IMR-90 (cell line): Measurements from ENCODE around the gene ZNF385B. TPM values are rescaled to one million over a fixed set of nuclear protein-coding genes. Genes with fewer than 3 reads are reported as not detected.
A peak's percentile ranks its signal among the peaks of the same experiment; 100 is the strongest.

Source experiments
- ATAC-seq: fragments of 200-7000 bp; cut with Tn5 transposase; 2 replicates; pipeline ENCODE4 v1.9.1; 2020; ENCODE audit warnings: low read depth, mild to moderate bottlenecking, moderate library complexity
- BruUV-seq: library from RNA; stranded (reverse); fragments of 400-500 nt; replicated peaks from 2 replicates; lab custom pipeline; 2021; lab: Mats Ljungman, UMichigan
- CTCF ChIA-PET: fragments of 300-600 bp; formaldehyde crosslinking; extraction: SDS; loops from one replicate; lab custom pipeline; 2021; ENCODE audit warnings: antibody characterized with exemption; lab: Yijun Ruan, JAX
- POLR2A ChIA-PET: fragments of 300-600 bp; sonication (Branson Sonifier 250); formaldehyde crosslinking; loops from one replicate; lab custom pipeline; 2022; ENCODE audit warnings: antibody characterized with exemption; ENCODE audit not compliant: unreplicated experiment; lab: Charles Lee
- DNase-seq: peaks from one replicate; pipeline ENCODE4 v3.0.0; 2013
- H2AFZ ChIP-seq: replicated peaks from 2 replicates; pipeline ENCODE3; 2013; ENCODE audit warnings: low read length, mild to moderate bottlenecking; ENCODE audit not compliant: poor library complexity
- H2AK5ac ChIP-seq: 2 replicates; pipeline ENCODE4 v1.6.1; 2013; ENCODE audit warnings: low read depth, low read length, inconsistent platforms
- H2AK9ac ChIP-seq: replicated peaks from 2 replicates; pipeline ENCODE3; 2013; ENCODE audit warnings: mild to moderate bottlenecking, low read depth, low read length, moderate library complexity; ENCODE audit not compliant: poor library complexity
- H2BK120ac ChIP-seq: 2 replicates; pipeline ENCODE4 v1.6.1; 2013; ENCODE audit warnings: low read depth, low read length, inconsistent platforms
- H2BK15ac ChIP-seq: 3 replicates; pipeline ENCODE4 v1.6.1; 2013; ENCODE audit warnings: low read depth, low read length, inconsistent platforms
- H2BK20ac ChIP-seq: 2 replicates; pipeline ENCODE4 v1.6.1; 2013; ENCODE audit warnings: low read depth, mild to moderate bottlenecking, inconsistent platforms, low read length, moderate library complexity
- H2BK5ac ChIP-seq: 2 replicates; pipeline ENCODE4 v1.6.1; 2013; ENCODE audit warnings: mild to moderate bottlenecking, low read depth, low read length, inconsistent platforms; ENCODE audit not compliant: poor library complexity, severe bottlenecking
- H3K14ac ChIP-seq: replicated peaks from 2 replicates; pipeline ENCODE4 v1.6.1; 2013; ENCODE audit warnings: low read depth, low read length, inconsistent platforms
- H3K18ac ChIP-seq: 2 replicates; pipeline ENCODE4 v1.6.1; 2013; ENCODE audit warnings: low read depth, low read length, control low read depth
- H3K23ac ChIP-seq: 2 replicates; pipeline ENCODE4 v1.6.1; 2013; ENCODE audit warnings: low read depth, low read length, inconsistent platforms
- H3K27ac ChIP-seq: 2 replicates; pipeline ENCODE4 v1.5.1; 2013; ENCODE audit warnings: mild to moderate bottlenecking, control low read depth, low read length; ENCODE audit not compliant: insufficient read depth
- H3K27me3 ChIP-seq: 2 replicates; pipeline ENCODE4 v1.6.1; 2013; ENCODE audit warnings: low read length; ENCODE audit not compliant: control insufficient read depth, insufficient read depth
- H3K36me3 ChIP-seq: 2 replicates; pipeline ENCODE4 v1.6.1; 2013; ENCODE audit warnings: low read length, mixed read lengths; ENCODE audit not compliant: control insufficient read depth, insufficient read depth
- H3K4ac ChIP-seq: 2 replicates; pipeline ENCODE4 v1.6.1; 2013; ENCODE audit warnings: low read depth, low read length, inconsistent platforms
- H3K4me1 ChIP-seq: 2 replicates; pipeline ENCODE4 v1.6.1; 2013; ENCODE audit warnings: low read length, mixed read lengths; ENCODE audit not compliant: control insufficient read depth, insufficient read depth
- H3K4me2 ChIP-seq: 2 replicates; pipeline ENCODE4 v1.6.1; 2013; ENCODE audit warnings: low read depth, mild to moderate bottlenecking, control low read depth, low read length, moderate library complexity
- H3K4me3 ChIP-seq: 2 replicates; pipeline ENCODE4 v1.5.1; 2013; ENCODE audit warnings: low read depth, mild to moderate bottlenecking, control low read depth, low read length, moderate library complexity; ENCODE audit not compliant: insufficient read depth
- H3K56ac ChIP-seq: 2 replicates; pipeline ENCODE4 v1.6.1; 2013; ENCODE audit warnings: low read length, inconsistent platforms; ENCODE audit not compliant: insufficient read depth; ENCODE audit errors: extremely low read depth
- H3K79me1 ChIP-seq, 2 experiments: 2 replicates each; pipeline ENCODE4 v1.6.1; 2013; ENCODE audit warnings: low read length in 2 of 2, inconsistent platforms in 1 of 2, low read depth in 1 of 2
- H3K9ac ChIP-seq: 2 replicates; pipeline ENCODE4 v1.6.1; 2013; ENCODE audit warnings: low read depth, low read length, control low read depth
- H3K9me1 ChIP-seq: 2 replicates; pipeline ENCODE4 v1.6.1; 2013; ENCODE audit warnings: low read length, inconsistent platforms; ENCODE audit not compliant: insufficient read depth
- H3K9me3 ChIP-seq: 2 replicates; pipeline ENCODE4 v1.6.1; 2013; ENCODE audit warnings: low read length; ENCODE audit not compliant: control insufficient read depth, insufficient read depth
- H4K20me1 ChIP-seq: 2 replicates; pipeline ENCODE4 v1.6.1; 2013; ENCODE audit warnings: low read length, inconsistent platforms; ENCODE audit not compliant: insufficient read depth
- H4K5ac ChIP-seq: 2 replicates; pipeline ENCODE4 v1.6.1; 2013; ENCODE audit warnings: mild to moderate bottlenecking, low read depth, low read length, control low read depth
- H4K8ac ChIP-seq, 2 experiments: 2 replicates each; pipeline ENCODE4 v1.6.1; 2013; ENCODE audit warnings: low read depth in 2 of 2, low read length in 2 of 2, control low read depth in 1 of 2, inconsistent platforms in 1 of 2
- H4K91ac ChIP-seq: 2 replicates; pipeline ENCODE4 v1.6.1; 2013; ENCODE audit warnings: low read depth, low read length, inconsistent platforms; ENCODE audit not compliant: insufficient read depth
- BHLHE40 ChIP-seq: fragments of 150-350 bp; IDR thresholded peaks from 2 replicates; pipeline ENCODE4 v1.6.1; 2016; ENCODE audit warnings: mild to moderate bottlenecking, low read depth, low read length
- CEBPB ChIP-seq: IDR thresholded peaks from 2 replicates; pipeline ENCODE4 v1.6.1; 2012; ENCODE audit warnings: low read depth, low read length, improper control_type of control experiment
- CHD1 ChIP-seq: IDR thresholded peaks from 2 replicates; pipeline ENCODE4 v1.6.1; 2012; ENCODE audit warnings: low read depth, low read length, improper control_type of control experiment
- ELK1 ChIP-seq: fragments of 150-350 bp; IDR thresholded peaks from 2 replicates; pipeline ENCODE4 v1.6.1; 2016; ENCODE audit warnings: low read depth, mild to moderate bottlenecking, low read length, moderate library complexity, borderline replicate concordance
- FOS ChIP-seq: fragments of 150-350 bp; IDR thresholded peaks from 2 replicates; pipeline ENCODE4 v1.6.1; 2016; ENCODE audit warnings: low read depth, low read length
- MAFK ChIP-seq: IDR thresholded peaks from 2 replicates; pipeline ENCODE4 v1.6.1; 2012; ENCODE audit warnings: low read depth, low read length, improper control_type of control experiment
- MAZ ChIP-seq: IDR thresholded peaks from 2 replicates; pipeline ENCODE4 v1.6.1; 2012; ENCODE audit warnings: low read depth, mild to moderate bottlenecking, low read length, improper control_type of control experiment, moderate library complexity, borderline replicate concordance
- NFE2L2 ChIP-seq: fragments of 150-350 bp; IDR thresholded peaks from 2 replicates; pipeline ENCODE4 v1.6.1; 2016; ENCODE audit warnings: low read depth, mild to moderate bottlenecking, low read length
- RAD21 ChIP-seq: IDR thresholded peaks from 2 replicates; pipeline ENCODE4 v1.6.1; 2012; ENCODE audit warnings: low read length, improper control_type of control experiment
- RCOR1 ChIP-seq: IDR thresholded peaks from 2 replicates; pipeline ENCODE4 v1.6.1; 2012; ENCODE audit warnings: mild to moderate bottlenecking, low read length, improper control_type of control experiment; ENCODE audit not compliant: insufficient replicate concordance
- RFX5 ChIP-seq: IDR thresholded peaks from 2 replicates; pipeline ENCODE4 v1.8.0; 2012; ENCODE audit warnings: low read depth, mild to moderate bottlenecking, low read length, moderate library complexity
- SMC3 ChIP-seq: fragments of 150-350 bp; IDR thresholded peaks from 2 replicates; pipeline ENCODE4 v1.6.1; 2016; ENCODE audit warnings: low read depth, mild to moderate bottlenecking, antibody characterized with exemption, low read length, moderate library complexity
- USF2 ChIP-seq: fragments of 150-350 bp; IDR thresholded peaks from 2 replicates; pipeline ENCODE4 v1.6.1; 2017; ENCODE audit warnings: mild to moderate bottlenecking, antibody characterized with exemption, low read length, low read depth
- WGBS, 2 experiments: methylation state at CpG; one replicate each; pipeline versions ENCODE4 v1.1.5 to v1.1.7; 2013; ENCODE audit warnings: missing lambda C conversion rate in 2 of 2; ENCODE audit not compliant: insufficient read length in 1 of 2; ENCODE audit errors: extremely low coverage in 2 of 2; 5-methylcytosine and 5-hydroxymethylcytosine counted together
- dilution Hi-C: fragments of 300-500 bp; cut with HindIII; formaldehyde crosslinking; loops from one replicate; pipeline ENCODE4 v1.14.3; 2018; ENCODE audit warnings: low sequenced_read_pairs; ENCODE audit not compliant: unreplicated experiment
- in situ Hi-C: fragments of 300-500 bp; cut with MboI; formaldehyde crosslinking; loops from 3 replicates; pipeline ENCODE4 v1.14.3; 2019; ENCODE audit warnings: low sequenced_read_pairs, inconsistent platforms, mixed read lengths
- intact Hi-C: fragments of 100-400 bp; cut with micrococcal nuclease; formaldehyde crosslinking; loops from 2 replicates; pipeline ENCODE4 v1.10.0; 2022
- polyA plus RNA-seq, 3 experiments: library from polyadenylated mRNA; depleted of rRNA; stranded (reverse); fragments of >200 nt; gene quantifications; 2 replicates each; pipeline ENCODE4 v1.2.3, GENCODE V29; 2012; ENCODE audit warnings: low replicate concordance in 1 of 3
- total RNA-seq: library from RNA; depleted of rRNA; stranded (reverse); fragments of >200 nt; gene quantifications from 2 replicates; pipeline ENCODE4 v1.2.3, GENCODE V29; 2012

ZNF385B gene
- total and polyA plus RNA-seq, 2 of the 4 experiments (the other 2 are of a cell fraction), result not detected

GRCh38 chr2:179592167-179592936 lies 269.1 kb downstream of the ZNF385B start:
- H3K9me3 ChIP-seq, result no peaks in the 10 kb centered on the region
- H2AK5ac ChIP-seq, result no peak overlapping the region
- CTCF ChIA-PET, result interaction anchor here (1.3 kb wide), 1 partner anchor 14 kb away, joined by 3 read pairs; no protein-coding TSS in a partner anchor
- intact Hi-C loops, result no loop called here
- no peaks in the 10 kb centered on the region for H4K20me1 ChIP-seq
- H2BK120ac ChIP-seq, result peak overlapping the region; percentile 92
- H3K9me1 ChIP-seq, result peaks cover 2% of the 10 kb centered on the region; the same call in 1 of the 2 replicates
- peak; percentile 90 for DNase-seq
- H4K91ac ChIP-seq, result peak overlapping the region; percentile 84; the same call in 1 of the 2 replicates
- H4K8ac ChIP-seq, result peak overlapping the region; percentile 64 to 84
- H3K27ac ChIP-seq, result 0 out of 2 replicates have a peak overlapping the region, but pooled peaks have one; percentile 80
- WGBS, 2 experiments, result no CpG with 5 or more reads among the region's 7 CpGs
- ATAC-seq, result peak; percentile 86
- peak overlapping the region; percentile 86; the same call in 1 of the 2 replicates for H3K4ac ChIP-seq
- no peak overlapping the region for H2AK9ac ChIP-seq
- peak overlapping the region; percentile 21; the same call in 1 of the 2 replicates for H3K18ac ChIP-seq
- H3K56ac ChIP-seq, result no peak overlapping the region
- BruUV-seq, result no TSS peak
- in situ Hi-C loops, result no loop called here
- no peak overlapping the region for H3K4me3 ChIP-seq
- no peaks in the 10 kb centered on the region for H3K36me3 ChIP-seq
- H3K9ac ChIP-seq, result no peak overlapping the region
- no peak for TF ChIP-seq RFX5
- TF ChIP-seq NFE2L2, result no peak
- no peak for TF ChIP-seq MAZ
- TF ChIP-seq ELK1, result no peak
- no peak for TF ChIP-seq CEBPB
- TF ChIP-seq RAD21, result no peak
- no peak for TF ChIP-seq MAFK
- no peak for TF ChIP-seq SMC3
- no peak for TF ChIP-seq CHD1
- TF ChIP-seq RCOR1, result no peak
- no peak for TF ChIP-seq USF2
- no peak for TF ChIP-seq BHLHE40
- TF ChIP-seq FOS, result no peak
- peaks cover 3% of the 10 kb centered on the region for H3K4me1 ChIP-seq
- H3K27me3 ChIP-seq, result no peaks in the 10 kb centered on the region
- H3K23ac ChIP-seq, result peak overlapping the region; percentile 61; the same call in 1 of the 2 replicates
- H2BK5ac ChIP-seq, result peak overlapping the region; percentile 92
- peak overlapping the region; percentile 32; the same call in 1 of the 2 replicates for H3K4me2 ChIP-seq
- no peak overlapping the region for H2AFZ ChIP-seq
- dilution Hi-C loops, result no loop called here
- H3K79me1 ChIP-seq, result no peaks in the 10 kb centered on the region
- peak overlapping the region; percentile 24; the same call in 1 of the 2 replicates for H4K5ac ChIP-seq
- H2BK15ac ChIP-seq, result peak overlapping the region; percentile 64; the same call in 1 of the 3 replicates
- H3K14ac ChIP-seq, result 0 out of 2 replicates have a peak overlapping the region, but pooled peaks have one; percentile 63
- POLR2A ChIA-PET, result no interaction called here
- peak overlapping the region; percentile 90; the same call in 1 of the 2 replicates for H2BK20ac ChIP-seq
